Measurements from ENCODE around the gene HS3ST2.

The HS3ST2 gene

GRCh38 chr16:22849517-22849916, 35.6 kb downstream of the HS3ST2 start:
- Histone ChIP-seq H2AFZ (ENCODE audit: low read depth, low read length) (no peak overlapping the region), H3K79me2 (ENCODE audit: insufficient read depth, low read length) (no peaks in the 10 kb centered on the region), H3K36me3 (ENCODE audit: insufficient read depth, low read length) (no peaks in the 10 kb centered on the region), H3K27ac (ENCODE audit: low read length) (no peak overlapping the region), H3K4me2 (ENCODE audit: insufficient read depth, low read length) (no peak overlapping the region), H4K20me1 (ENCODE audit: insufficient read depth, low read length) (no peaks in the 10 kb centered on the region), H3K9ac (ENCODE audit: low read depth, low read length) (no peak overlapping the region), H3K4me3 (ENCODE audit: low read depth in 1 of 2, low read length in 2 of 2) (no peak overlapping the region), H3K9me3 (ENCODE audit: insufficient read depth, low read length, severe bottlenecking) (no peaks in the 10 kb centered on the region), H3K4me1 (ENCODE audit: insufficient read depth, low read length) (no peaks in the 10 kb centered on the region), H3K27me3 (ENCODE audit: insufficient read depth, low read length, poor library complexity) (peaks cover 24% of the 10 kb centered on the region)
- TF ChIP-seq CTCF (IDR thresholded peaks at IDR 0.05; ENCODE audit: borderline replicate concordance, extremely low read depth, low read length, poor library complexity, severe bottlenecking) (no peak), EZH2 (IDR thresholded peaks at IDR 0.05; ENCODE audit: borderline replicate concordance, low read depth, low read length, severe bottlenecking) (no peak)
- no peak for DNase-seq
- ATAC-seq (ENCODE audit: insufficient read depth, low read depth), result no peak

GRCh38 chr16:22855231-22855630, 41.3 kb downstream of the HS3ST2 start:
- ATAC-seq (ENCODE audit: insufficient read depth, low read depth) (no peak), DNase-seq (no peak)
- Histone ChIP-seq H3K9me3 (ENCODE audit: insufficient read depth, low read length, severe bottlenecking) (no peaks in the 10 kb centered on the region), H3K4me2 (ENCODE audit: insufficient read depth, low read length) (no peak overlapping the region), H3K79me2 (ENCODE audit: insufficient read depth, low read length) (no peaks in the 10 kb centered on the region), H4K20me1 (ENCODE audit: insufficient read depth, low read length) (no peaks in the 10 kb centered on the region), H3K27ac (ENCODE audit: low read length) (no peak overlapping the region), H3K36me3 (ENCODE audit: insufficient read depth, low read length) (no peaks in the 10 kb centered on the region), H3K4me1 (ENCODE audit: insufficient read depth, low read length) (no peaks in the 10 kb centered on the region), H3K4me3 (ENCODE audit: low read depth in 1 of 2, low read length in 2 of 2) (no peak overlapping the region), H2AFZ (ENCODE audit: low read depth, low read length) (no peak overlapping the region), H3K9ac (ENCODE audit: low read depth, low read length) (no peak overlapping the region), H3K27me3 (ENCODE audit: insufficient read depth, low read length, poor library complexity) (peaks cover 29% of the 10 kb centered on the region)
- TF ChIP-seq EZH2 (IDR thresholded peaks at IDR 0.05; ENCODE audit: borderline replicate concordance, low read depth, low read length, severe bottlenecking) (no peak), CTCF (IDR thresholded peaks at IDR 0.05; ENCODE audit: borderline replicate concordance, extremely low read depth, low read length, poor library complexity, severe bottlenecking) (no peak)

- no peaks in the 10 kb centered on the region for H3K36me3 ChIP-seq (ENCODE audit: insufficient read depth, low read length)
- no peak overlapping the region for H3K27ac ChIP-seq (ENCODE audit: low read length)
- H3K27me3 ChIP-seq (ENCODE audit: insufficient read depth, low read length, poor library complexity), result peaks cover 25% of the 10 kb centered on the region
- no peak for TF ChIP-seq EZH2 (IDR thresholded peaks at IDR 0.05; ENCODE audit: borderline replicate concordance, low read depth, low read length, severe bottlenecking)
- TF ChIP-seq CTCF (IDR thresholded peaks at IDR 0.05; ENCODE audit: borderline replicate concordance, extremely low read depth, low read length, poor library complexity, severe bottlenecking), result no peak
- H2AFZ ChIP-seq (ENCODE audit: low read depth, low read length), result no peak overlapping the region
- DNase-seq, result no peak
- no peaks in the 10 kb centered on the region for H3K4me1 ChIP-seq (ENCODE audit: insufficient read depth, low read length)
- ATAC-seq (ENCODE audit: insufficient read depth, low read depth), result no peak
- no peaks in the 10 kb centered on the region for H3K9me3 ChIP-seq (ENCODE audit: insufficient read depth, low read length, severe bottlenecking)
- no peak overlapping the region for H3K9ac ChIP-seq (ENCODE audit: low read depth, low read length)
- H3K79me2 ChIP-seq (ENCODE audit: insufficient read depth, low read length), result no peaks in the 10 kb centered on the region
- H3K4me3 ChIP-seq (ENCODE audit: low read depth in 1 of 2, low read length in 2 of 2), result no peak overlapping the region
- no peak overlapping the region for H3K4me2 ChIP-seq (ENCODE audit: insufficient read depth, low read length)
- no peaks in the 10 kb centered on the region for H4K20me1 ChIP-seq (ENCODE audit: insufficient read depth, low read length)
Observed at GRCh38 chr16:22857296-22858025, 43.5 kb downstream of the HS3ST2 start.

All from DND-41 (cell line).